ENCODE measurements around the gene CGRRF1.
A peak's percentile ranks its signal among the peaks of the same experiment; 100 is the strongest.

Gene CGRRF1

GRCh38 chr14:54554401-54554800, 44.7 kb downstream of the CGRRF1 start:
- DNase-seq: no peak

- DNase-seq: no peak
Measured at GRCh38 chr14:54555651-54556050, 45.9 kb downstream of the CGRRF1 start.

- no peak for DNase-seq
Measured at GRCh38 chr14:54556535-54556934, 46.8 kb downstream of the CGRRF1 start.

GRCh38 chr14:54562334-54562733, 52.6 kb downstream of the CGRRF1 start:
- DNase-seq: no peak

- DNase-seq: peak; percentile 11
Measured at GRCh38 chr14:54564071-54564867, 54.6 kb downstream of the CGRRF1 start.

- DNase-seq: peak; percentile 83
Measured at GRCh38 chr14:54564868-54565784, 55.4 kb downstream of the CGRRF1 start.

- DNase-seq: peak; percentile 72
Measured at GRCh38 chr14:54565785-54566409, 56.2 kb downstream of the CGRRF1 start.

- peak; percentile 57 for DNase-seq
Measured at GRCh38 chr14:54566410-54567223, 56.9 kb downstream of the CGRRF1 start, which contains the start of gene SAMD4A. TSS of gene SAMD4A (plus strand) at chr14:54567128. CDS start at chr14:54567917, 789 bp downstream.

- no peak for DNase-seq
Measured at GRCh38 chr14:54567224-54567638, 57.5 kb downstream of the CGRRF1 start.

- peak; percentile 4 for DNase-seq
Measured at GRCh38 chr14:54567639-54568561, 58.2 kb downstream of the CGRRF1 start.

GRCh38 chr14:54568821-54569595, 59.3 kb downstream of the CGRRF1 start:
- no peak for DNase-seq

- no peak for DNase-seq
Measured at GRCh38 chr14:54570047-54570446, 60.3 kb downstream of the CGRRF1 start.

GRCh38 chr14:54570631-54571415, 61.1 kb downstream of the CGRRF1 start:
- DNase-seq: no peak

- peak; percentile 12 for DNase-seq
Measured at GRCh38 chr14:54572316-54572715, 62.6 kb downstream of the CGRRF1 start.

- no peak for DNase-seq
Measured at GRCh38 chr14:54574528-54574927, 64.8 kb downstream of the CGRRF1 start.

- DNase-seq: no peak
Measured at GRCh38 chr14:54577494-54577893, 67.8 kb downstream of the CGRRF1 start.

GRCh38 chr14:54577977-54578376, 68.3 kb downstream of the CGRRF1 start:
- DNase-seq: no peak

GRCh38 chr14:54579621-54580020, 69.9 kb downstream of the CGRRF1 start:
- DNase-seq: no peak

GRCh38 chr14:54580933-54581332, 71.2 kb downstream of the CGRRF1 start:
- no peak for DNase-seq

- DNase-seq: no peak
Measured at GRCh38 chr14:54582334-54582733, 72.6 kb downstream of the CGRRF1 start.
